GM12873 (cell line): ENCODE data around the gene NXF1.
A peak's percentile ranks its signal among the peaks of the same experiment; 100 is the strongest.

Source experiments
- TF ChIP-seq, protein P1 (sequence below): IDR thresholded peaks from 2 replicates; pipeline ENCODE4 v1.5.1; 2012; ENCODE audit warnings: low read depth, mild to moderate bottlenecking, moderate library complexity, low read length, control low read depth; ENCODE audit not compliant: insufficient read depth; ENCODE audit errors: missing control alignments

NXF1 gene

DNA sequence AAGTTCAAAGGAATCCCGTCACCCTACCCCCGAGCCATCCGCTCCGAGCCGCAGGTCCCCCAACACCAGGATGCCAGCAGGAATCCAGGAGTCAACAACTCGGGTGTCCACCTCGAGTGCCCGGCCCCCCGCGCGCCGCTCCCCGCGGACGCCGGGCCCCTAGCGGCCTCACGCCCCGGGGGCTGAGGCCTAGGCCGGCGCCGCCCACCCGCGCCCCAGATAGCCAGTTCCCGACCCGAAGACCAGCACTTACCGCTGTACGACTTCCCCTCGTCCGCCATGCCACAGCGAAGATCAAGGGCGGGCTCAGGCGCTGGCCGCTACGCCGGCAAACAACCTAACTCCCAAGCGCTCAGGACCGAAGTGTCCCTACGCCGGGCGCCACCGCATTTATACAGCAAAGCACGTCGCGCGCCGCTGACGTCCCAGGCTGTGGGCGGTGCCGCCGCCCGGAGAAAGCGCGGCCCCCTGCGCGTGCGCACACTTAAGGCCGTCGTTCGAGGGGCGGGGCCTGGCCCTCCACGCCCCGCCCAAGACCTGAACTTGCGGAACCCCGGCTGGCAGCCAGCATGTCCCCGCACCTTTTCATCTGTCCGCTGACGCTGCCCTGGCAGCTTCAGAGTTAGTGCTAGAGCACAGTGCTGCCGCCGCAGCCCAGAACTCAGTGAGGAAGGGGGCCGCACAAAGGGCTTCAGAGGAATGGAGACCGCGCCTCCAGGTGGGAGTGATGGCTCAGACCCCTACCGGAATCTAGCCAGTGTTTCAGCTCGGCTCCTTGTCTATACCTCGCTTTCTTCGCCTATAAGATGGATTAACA is at the start of gene NXF1:
Gene NXF1, minus strand, starts transcription at position 365 of the 817 bp plus-strand sequence. Its CDS starts 84 bp downstream, at position 281.
- TF ChIP-seq, protein P1, sequence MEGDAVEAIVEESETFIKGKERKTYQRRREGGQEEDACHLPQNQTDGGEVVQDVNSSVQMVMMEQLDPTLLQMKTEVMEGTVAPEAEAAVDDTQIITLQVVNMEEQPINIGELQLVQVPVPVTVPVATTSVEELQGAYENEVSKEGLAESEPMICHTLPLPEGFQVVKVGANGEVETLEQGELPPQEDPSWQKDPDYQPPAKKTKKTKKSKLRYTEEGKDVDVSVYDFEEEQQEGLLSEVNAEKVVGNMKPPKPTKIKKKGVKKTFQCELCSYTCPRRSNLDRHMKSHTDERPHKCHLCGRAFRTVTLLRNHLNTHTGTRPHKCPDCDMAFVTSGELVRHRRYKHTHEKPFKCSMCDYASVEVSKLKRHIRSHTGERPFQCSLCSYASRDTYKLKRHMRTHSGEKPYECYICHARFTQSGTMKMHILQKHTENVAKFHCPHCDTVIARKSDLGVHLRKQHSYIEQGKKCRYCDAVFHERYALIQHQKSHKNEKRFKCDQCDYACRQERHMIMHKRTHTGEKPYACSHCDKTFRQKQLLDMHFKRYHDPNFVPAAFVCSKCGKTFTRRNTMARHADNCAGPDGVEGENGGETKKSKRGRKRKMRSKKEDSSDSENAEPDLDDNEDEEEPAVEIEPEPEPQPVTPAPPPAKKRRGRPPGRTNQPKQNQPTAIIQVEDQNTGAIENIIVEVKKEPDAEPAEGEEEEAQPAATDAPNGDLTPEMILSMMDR: peak; percentile 30

DNA sequence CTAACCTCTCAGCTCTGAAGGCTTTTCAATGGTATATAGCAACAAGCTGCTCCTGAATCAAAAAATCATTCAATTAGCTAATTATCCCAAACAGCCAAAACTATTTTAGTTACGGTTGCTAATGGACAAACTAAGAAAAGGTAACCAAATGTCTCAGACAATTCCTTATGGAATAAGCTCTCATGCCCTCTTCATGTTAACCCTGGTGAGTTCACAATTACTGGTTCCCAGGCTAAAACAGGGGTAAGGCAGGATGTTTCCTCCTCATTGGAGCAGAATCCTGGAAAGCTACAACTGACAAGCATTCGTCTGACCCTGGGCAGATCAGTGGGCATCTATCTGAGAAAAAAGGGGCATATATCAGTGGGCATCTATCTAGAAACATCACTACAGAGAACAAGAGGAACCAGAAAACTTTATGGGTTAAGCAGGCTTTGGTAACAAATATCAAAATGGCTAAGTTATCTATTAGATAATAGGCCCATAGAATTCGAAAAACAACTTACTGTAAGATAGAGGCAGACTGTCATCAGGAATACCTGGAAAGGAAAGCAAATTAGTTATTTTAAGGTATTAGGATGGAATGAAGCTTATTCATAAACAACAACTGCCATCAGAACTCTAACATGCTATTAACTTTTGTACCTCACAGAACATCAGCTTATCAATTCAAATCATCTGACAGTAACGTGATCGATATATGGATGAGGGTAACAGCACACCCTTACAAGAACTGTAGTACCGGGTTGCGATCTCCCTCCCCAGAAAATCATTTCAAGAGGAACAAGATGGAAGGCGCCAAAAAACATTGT is 49.0 kb upstream of the NXF1 start:
- TF ChIP-seq, protein P1: no peak

DNA sequence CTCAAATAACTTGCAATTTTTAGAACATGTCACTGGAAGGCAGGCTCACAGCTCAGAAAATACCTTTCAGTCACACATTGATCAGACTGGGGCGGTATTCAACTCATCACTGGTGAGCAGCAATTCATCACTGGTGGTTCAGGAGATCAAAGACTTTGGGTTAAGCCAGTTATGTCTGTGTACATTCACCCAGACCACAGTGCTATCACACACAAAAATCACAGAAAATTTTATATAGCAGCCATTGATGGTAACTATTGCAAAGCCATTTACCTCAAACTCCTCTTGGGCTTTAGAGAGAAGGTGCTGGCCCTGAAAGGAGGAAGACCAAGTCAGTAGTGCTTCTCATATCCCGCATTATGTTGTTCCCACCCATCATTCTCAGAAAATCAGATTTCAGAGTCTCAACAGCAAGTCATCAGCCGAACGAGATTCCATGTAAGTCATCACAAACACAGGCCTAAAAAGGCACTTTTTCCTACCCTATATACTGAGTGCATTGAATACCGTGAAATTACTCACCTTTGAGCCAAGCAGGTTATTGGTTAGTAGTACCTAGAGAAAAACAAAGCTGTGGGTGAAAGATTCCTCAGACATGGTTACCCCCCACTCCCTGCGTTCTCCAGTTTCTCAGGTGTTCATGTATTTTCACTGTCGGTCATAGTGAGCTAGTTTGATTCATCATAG is 48.2 kb upstream of the NXF1 start:
- TF ChIP-seq, protein P1: no peak

DNA sequence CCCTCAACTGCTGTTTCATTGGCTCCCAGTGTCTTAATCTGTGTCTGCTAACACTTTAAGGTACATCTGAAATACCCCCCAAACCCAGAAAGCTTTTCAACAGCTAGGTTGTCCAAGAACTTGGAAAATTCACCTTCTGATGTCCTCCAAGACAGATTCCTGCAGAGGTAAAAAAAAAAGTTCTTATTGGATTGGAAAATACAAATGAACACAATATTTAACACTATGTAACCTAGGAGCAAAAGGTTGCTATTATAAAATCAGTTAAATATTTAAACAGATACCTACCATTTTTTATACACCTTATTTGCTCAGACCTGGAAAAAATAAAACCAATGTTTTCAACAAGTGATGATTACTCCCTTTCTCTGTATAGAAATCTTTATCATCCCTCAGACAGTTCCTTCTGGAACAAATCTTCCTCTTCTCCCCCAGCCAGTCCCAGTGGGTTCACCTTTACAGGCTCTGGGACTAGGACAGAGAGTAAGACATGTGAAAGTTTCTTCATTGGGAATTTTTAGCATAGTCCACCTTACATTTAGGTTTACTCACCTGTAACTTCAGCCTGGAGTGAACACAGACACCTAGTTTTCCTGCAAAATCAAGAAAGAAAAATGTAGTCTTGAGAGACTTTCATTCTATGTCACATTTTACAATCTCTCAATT is 47.4 kb upstream of the NXF1 start:
- TF ChIP-seq, protein P1: no peak

DNA sequence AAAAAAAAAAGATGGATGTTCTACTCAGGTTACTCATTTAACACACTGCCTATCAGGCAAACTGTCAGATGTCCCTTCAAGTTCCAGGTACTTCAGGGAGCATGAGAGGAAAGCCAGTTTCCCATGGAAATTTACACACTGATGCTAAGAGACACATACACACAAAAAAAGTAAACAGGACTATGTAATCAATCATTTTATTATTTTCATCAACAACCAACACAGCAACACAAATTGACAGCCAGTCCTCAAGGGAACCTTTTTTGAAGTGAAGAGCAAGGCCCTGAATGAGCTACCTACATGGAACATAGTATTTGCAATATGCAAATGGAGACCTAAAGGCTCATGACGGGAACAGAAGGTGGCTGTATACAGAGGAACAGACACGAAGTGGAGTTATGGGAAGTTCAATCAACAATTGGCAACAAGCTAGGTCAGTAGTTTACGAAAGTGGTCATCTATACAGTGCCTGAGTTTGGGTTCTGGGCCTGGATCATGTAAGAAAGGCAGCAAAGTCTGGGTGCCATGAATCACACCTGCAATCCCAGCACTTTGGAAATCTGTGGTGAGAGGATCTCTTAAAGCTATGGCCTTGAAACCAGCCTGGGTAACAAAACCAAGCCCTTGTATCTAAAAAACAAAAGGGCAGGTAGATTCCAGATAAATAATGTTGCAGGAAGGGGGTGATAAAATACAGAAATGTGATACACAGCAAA is 46.7 kb upstream of the NXF1 start:
- TF ChIP-seq, protein P1: no peak

DNA sequence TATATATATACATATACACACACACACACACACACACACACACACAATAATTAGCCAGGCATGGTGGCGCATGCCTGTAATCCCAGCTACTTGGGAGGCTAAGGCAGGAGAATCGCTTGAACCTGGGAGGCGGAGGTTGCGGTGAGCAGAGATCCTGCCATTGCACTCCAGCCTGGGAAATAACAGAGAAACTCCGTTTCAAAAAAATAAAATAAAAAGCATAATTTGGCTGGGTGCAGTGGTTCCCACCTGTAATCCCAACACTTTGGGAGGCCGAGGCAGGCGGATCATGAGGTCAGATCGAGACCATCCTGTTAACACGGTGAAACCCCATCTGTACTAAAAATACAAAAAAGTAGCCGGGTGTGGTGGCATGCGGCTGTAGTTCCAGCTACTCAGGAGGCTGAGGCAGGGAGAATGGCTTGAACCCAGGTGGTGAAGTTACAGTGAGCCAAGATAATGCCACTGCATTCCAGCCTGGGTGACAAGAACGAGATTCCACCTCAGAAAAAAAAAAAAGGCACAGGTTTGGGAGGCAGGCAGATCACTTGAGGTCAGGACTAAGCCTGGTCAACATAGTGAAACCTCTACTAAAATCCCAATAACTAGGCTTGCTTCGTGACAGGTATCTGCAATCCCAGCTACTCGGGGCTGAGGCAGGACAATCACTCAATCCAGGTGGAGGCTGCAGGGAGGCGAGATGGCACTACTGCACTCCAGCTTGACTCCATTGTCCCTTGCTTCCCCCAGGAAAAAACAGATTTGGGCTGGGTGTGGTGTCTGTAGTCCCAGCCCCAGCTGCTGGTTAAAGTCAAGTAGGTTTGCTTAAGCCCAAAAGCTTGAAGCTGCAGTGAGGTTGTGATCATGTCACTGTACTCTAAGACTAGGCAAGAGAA is 45.9 kb upstream of the NXF1 start:
- TF ChIP-seq, protein P1: no peak
